PC-3 (cell line): ENCODE data around the gene TSPAN4. TPM values are rescaled to one million over a fixed set of nuclear protein-coding genes. Genes with fewer than 3 reads are reported as not detected.

Experiments
- ATAC-seq: fragments of 200-7000 bp; cut with Tn5 transposase; 2 replicates; pipeline ENCODE4 v1.9.1; 2020; ENCODE audit warnings: mild to moderate bottlenecking, moderate library complexity
- BruUV-seq: library from RNA; stranded (reverse); fragments of 400-500 nt; replicated peaks from 2 replicates; lab custom pipeline; 2021; lab: Mats Ljungman, UMichigan
- CTCF ChIA-PET: fragments of 300-600 bp; sonication (Branson Sonifier 250); formaldehyde crosslinking; loops from one replicate; lab custom pipeline; 2022; ENCODE audit warnings: antibody characterized with exemption; lab: Charles Lee
- POLR2A ChIA-PET: fragments of 300-600 bp; sonication (Branson Sonifier 250); formaldehyde crosslinking; loops from one replicate; lab custom pipeline; 2022; ENCODE audit warnings: antibody characterized with exemption; ENCODE audit not compliant: unreplicated experiment; lab: Charles Lee
- DNase-seq: peaks from one replicate; pipeline ENCODE4 v3.0.0-alpha.2; 2015
- H2AFZ ChIP-seq: fragments of 300-600 bp; sonication (generic); 2 replicates; pipeline ENCODE4 v1.6.0; 2016; ENCODE audit warnings: antibody characterized with exemption, low read length
- H3F3A ChIP-seq: fragments of 300-600 bp; sonication (generic); one replicate; pipeline ENCODE4 v1.6.0; 2017; ENCODE audit warnings: antibody characterized with exemption, low read length, control low read depth, mild to moderate bottlenecking; ENCODE audit not compliant: unreplicated experiment
- H3K27ac ChIP-seq: fragments of 300-600 bp; sonication (generic); 2 replicates; pipeline ENCODE4 v1.5.1; 2016; ENCODE audit warnings: mild to moderate bottlenecking, low read length
- H3K27me3 ChIP-seq: fragments of 300-600 bp; sonication (generic); 2 replicates; pipeline ENCODE4 v1.6.1; 2016; ENCODE audit warnings: low read length, mixed read lengths
- H3K36me3 ChIP-seq: fragments of 300-600 bp; sonication (generic); 2 replicates; pipeline ENCODE4 v1.6.1; 2016; ENCODE audit warnings: low read depth, mixed run types, low read length, mixed read lengths
- H3K4me1 ChIP-seq: fragments of 300-600 bp; sonication (generic); 2 replicates; pipeline ENCODE4 v1.5.1; 2016; ENCODE audit warnings: low read length; ENCODE audit not compliant: insufficient read depth
- H3K4me2 ChIP-seq: fragments of 300-600 bp; sonication (generic); 2 replicates; pipeline ENCODE4 v1.6.0; 2016; ENCODE audit warnings: low read length
- H3K4me3 ChIP-seq: fragments of 300-600 bp; sonication (generic); 2 replicates; pipeline ENCODE4 v1.5.1; 2016; ENCODE audit warnings: mild to moderate bottlenecking, low read length, mixed read lengths
- H3K79me2 ChIP-seq: fragments of 300-600 bp; sonication (generic); 2 replicates; pipeline ENCODE4 v1.6.1; 2017; ENCODE audit warnings: low read length, mixed read lengths
- H3K9ac ChIP-seq: fragments of 300-600 bp; sonication (generic); 2 replicates; pipeline ENCODE4 v1.6.0; 2016; ENCODE audit warnings: mild to moderate bottlenecking, low read length
- H3K9me2 ChIP-seq: fragments of 300-600 bp; sonication (generic); replicated peaks from 2 replicates; pipeline ENCODE4 v1.6.1; 2016; ENCODE audit warnings: mixed run types, low read length, mixed read lengths
- H3K9me3 ChIP-seq: fragments of 300-600 bp; sonication (generic); 2 replicates; pipeline ENCODE4 v1.6.1; 2016; ENCODE audit warnings: low read length, mixed read lengths
- H4K20me1 ChIP-seq: fragments of 300-600 bp; sonication (generic); 2 replicates; pipeline ENCODE4 v1.6.1; 2016; ENCODE audit warnings: low read length, mixed read lengths
- EZH2 ChIP-seq: fragments of 300-600 bp; sonication (generic); IDR thresholded peaks from one replicate; pipeline ENCODE4 v1.6.1; 2017; ENCODE audit warnings: antibody characterized with exemption, mild to moderate bottlenecking, low read length; ENCODE audit not compliant: unreplicated experiment
- EZH2phosphoT487 ChIP-seq: fragments of 300-600 bp; sonication (generic); IDR thresholded peaks from 2 replicates; pipeline ENCODE4 v1.6.1; 2018; ENCODE audit warnings: mild to moderate bottlenecking, antibody characterized with exemption, low read length, borderline replicate concordance
- intact Hi-C: fragments of 100-400 bp; cut with micrococcal nuclease; formaldehyde crosslinking; loops from 2 replicates; pipeline ENCODE4 v1.9.0; 2023
- total RNA-seq: library from RNA; depleted of rRNA; stranded (reverse); fragments of >200 nt; gene quantifications from 2 replicates; pipeline ENCODE4 v1.2.3, GENCODE V29; 2014
- TF ChIP-seq, protein P1 (sequence below): fragments of 300-600 bp; sonication (generic); conservative IDR thresholded peaks from 2 replicates; pipeline ENCODE4 v1.5.1; 2017; ENCODE audit warnings: antibody characterized with exemption, low read depth, mild to moderate bottlenecking, low read length

Gene TSPAN4
- total RNA-seq, 1 experiment from 2014 or later: 121 TPM

DNA sequence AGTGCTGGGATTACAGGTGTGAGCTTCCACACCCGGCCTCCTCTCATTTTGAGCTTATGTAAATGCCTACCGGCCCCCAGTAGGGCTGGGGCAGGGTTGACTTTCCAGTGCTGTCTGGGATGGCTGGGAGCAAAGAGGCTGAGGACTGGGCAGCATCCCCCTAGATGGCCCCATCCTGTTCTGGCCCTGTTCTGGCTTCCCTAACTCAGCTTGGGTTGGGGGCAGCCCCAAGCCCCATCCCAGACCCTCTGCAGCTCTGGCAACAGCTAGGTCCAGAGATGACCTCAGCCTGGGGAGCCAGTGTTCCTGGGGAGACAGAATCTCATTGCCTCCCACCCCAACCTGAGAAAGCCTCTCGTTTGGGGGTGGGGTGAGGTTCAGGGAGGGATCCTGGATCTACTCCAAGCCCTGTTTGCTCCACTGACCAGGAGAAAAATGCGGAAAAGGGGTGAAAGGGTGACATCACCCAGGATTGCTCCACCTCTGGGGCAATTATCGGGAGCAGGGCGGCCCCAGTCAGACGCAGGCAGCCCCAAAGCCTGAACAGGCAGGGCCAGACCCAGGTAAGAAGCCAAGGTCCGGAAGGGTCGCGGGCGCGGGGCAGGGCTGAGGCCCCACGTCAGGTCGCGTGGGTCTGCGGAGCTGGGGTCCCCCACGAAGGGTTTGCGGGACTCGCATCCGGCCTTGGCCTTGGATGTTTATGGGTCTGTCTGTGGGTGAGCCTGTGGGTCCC lies 24.1 kb upstream of the TSPAN4 start, which contains the start of gene PNPLA2:
Gene PNPLA2 (plus strand): TSS at position 519 of the 733 bp plus-strand sequence. CDS start 805 bp downstream, outside the sequence.
- Histone ChIP-seq H3K27ac (peak within 1 kb of the TSS; percentile 30; the same call in 1 of the 2 replicates), H3K4me2 (peak within 1 kb of the TSS; percentile 100), H3K27me3 (no peaks in the 10 kb centered on the region), H2AFZ (peak within 1 kb of the TSS; percentile 74), H3K36me3 (peaks cover 3% of the 10 kb centered on the region; the same call in 1 of the 2 replicates), H3K9me3 (no peaks in the 10 kb centered on the region), H3K9me2 (no peaks in the 10 kb centered on the region), H3K4me3 (peak within 1 kb of the TSS; percentile 89), H3K4me1 (peaks cover 26% of the 10 kb centered on the region), H3K79me2 (peaks cover 25% of the 10 kb centered on the region), H3F3A (peaks cover 5% of the 10 kb centered on the region), H4K20me1 (peaks cover 16% of the 10 kb centered on the region; the same call in 1 of the 2 replicates), H3K9ac (peak within 1 kb of the TSS; percentile 67)
- intact Hi-C loops: no loop called here
- peak; percentile 11 for DNase-seq
- ChIA-PET CTCF (interaction anchor here (1.9 kb wide), 1 partner anchor 14 kb away, joined by 18 read pairs; the partner anchor contains the start of gene CD151), POLR2A (interaction anchor here (0.6 to 2.1 kb wide), 7 partner anchors 13 to 255 kb away, joined by 3 to 19 read pairs (median 8); partner anchors contain the start of genes CD151 and TSPAN4)
- ATAC-seq: no peak
- TF ChIP-seq EZH2phosphoT487 (no peak), EZH2 (no peak)
- TF ChIP-seq, protein P1, sequence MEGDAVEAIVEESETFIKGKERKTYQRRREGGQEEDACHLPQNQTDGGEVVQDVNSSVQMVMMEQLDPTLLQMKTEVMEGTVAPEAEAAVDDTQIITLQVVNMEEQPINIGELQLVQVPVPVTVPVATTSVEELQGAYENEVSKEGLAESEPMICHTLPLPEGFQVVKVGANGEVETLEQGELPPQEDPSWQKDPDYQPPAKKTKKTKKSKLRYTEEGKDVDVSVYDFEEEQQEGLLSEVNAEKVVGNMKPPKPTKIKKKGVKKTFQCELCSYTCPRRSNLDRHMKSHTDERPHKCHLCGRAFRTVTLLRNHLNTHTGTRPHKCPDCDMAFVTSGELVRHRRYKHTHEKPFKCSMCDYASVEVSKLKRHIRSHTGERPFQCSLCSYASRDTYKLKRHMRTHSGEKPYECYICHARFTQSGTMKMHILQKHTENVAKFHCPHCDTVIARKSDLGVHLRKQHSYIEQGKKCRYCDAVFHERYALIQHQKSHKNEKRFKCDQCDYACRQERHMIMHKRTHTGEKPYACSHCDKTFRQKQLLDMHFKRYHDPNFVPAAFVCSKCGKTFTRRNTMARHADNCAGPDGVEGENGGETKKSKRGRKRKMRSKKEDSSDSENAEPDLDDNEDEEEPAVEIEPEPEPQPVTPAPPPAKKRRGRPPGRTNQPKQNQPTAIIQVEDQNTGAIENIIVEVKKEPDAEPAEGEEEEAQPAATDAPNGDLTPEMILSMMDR: no peak
- BruUV-seq: TSS peak; percentile 41

DNA sequence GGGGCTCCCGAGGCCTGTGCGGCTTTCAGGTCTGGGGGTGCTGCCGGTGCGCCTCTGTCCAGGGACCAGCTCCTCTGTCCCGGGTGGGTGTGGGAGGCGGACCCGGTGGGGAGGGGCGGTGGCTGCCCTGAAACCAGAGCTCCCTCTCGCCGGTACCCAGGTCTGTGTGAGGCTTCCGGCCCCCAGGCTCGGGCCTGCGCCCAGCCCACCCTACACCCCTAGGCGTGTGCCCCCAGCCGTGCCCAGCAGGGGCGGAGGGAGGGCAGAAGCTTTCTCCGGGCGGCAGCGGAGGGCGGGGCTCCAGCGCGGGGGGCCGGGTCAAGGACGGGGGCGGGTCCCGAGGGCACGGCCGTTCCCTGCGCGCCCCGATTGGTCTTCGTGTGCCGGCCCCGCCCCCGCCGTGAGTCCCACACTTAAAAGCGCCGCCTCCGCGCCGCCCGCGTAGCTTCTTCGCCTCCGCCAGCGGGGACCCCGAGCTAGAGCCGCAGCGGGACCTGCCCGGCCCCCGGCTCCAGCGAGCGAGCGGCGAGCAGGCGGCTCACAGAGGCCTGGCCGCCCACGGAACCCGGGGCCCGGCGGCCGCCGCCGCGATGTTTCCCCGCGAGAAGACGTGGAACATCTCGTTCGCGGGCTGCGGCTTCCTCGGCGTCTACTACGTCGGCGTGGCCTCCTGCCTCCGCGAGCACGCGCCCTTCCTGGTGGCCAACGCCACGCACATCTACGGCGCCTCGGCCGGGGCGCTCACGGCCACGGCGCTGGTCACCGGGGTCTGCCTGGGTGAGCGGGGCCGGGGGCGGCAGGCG lies 23.3 kb upstream of the TSPAN4 start:
- Histone ChIP-seq H3K9me2 (no peaks in the 10 kb centered on the region), H3K36me3 (no peaks in the 10 kb centered on the region), H3K4me3 (peak overlapping the region; percentile 89), H3K4me1 (peaks cover 26% of the 10 kb centered on the region), H3K27ac (peak overlapping the region; percentile 30; the same call in 1 of the 2 replicates), H3K4me2 (peak overlapping the region; percentile 100), H3F3A (no peaks in the 10 kb centered on the region), H3K27me3 (no peaks in the 10 kb centered on the region), H2AFZ (peak overlapping the region; percentile 74), H3K9ac (peak overlapping the region; percentile 67), H3K79me2 (peaks cover 25% of the 10 kb centered on the region), H3K9me3 (no peaks in the 10 kb centered on the region), H4K20me1 (peaks cover 13% of the 10 kb centered on the region; the same call in 1 of the 2 replicates)
- peak; percentile 59 for ATAC-seq
- ChIA-PET POLR2A (interaction anchor here (0.6 to 2.1 kb wide), 7 partner anchors 13 to 255 kb away, joined by 3 to 19 read pairs (median 8); partner anchors contain the start of genes CD151 and TSPAN4), CTCF (interaction anchor here (1.9 kb wide), 1 partner anchor 13 kb away, joined by 18 read pairs; the partner anchor contains the start of gene CD151)
- no TSS peak for BruUV-seq
- TF ChIP-seq, protein P1: no peak
- intact Hi-C loops: no loop called here
- peak; percentile 80 for DNase-seq
